ENCODE measurements around the gene EHMT1. TPM values are rescaled to one million over a fixed set of nuclear protein-coding genes. Genes with fewer than 3 reads are reported as not detected.
"Not testable (repeated sequence)": the region's sequence is repeated elsewhere in the genome, so short reads cannot be mapped to it uniquely, and the experiment has no call there.

The EHMT1 gene
- total RNA-seq, 1 experiment from 2014 or later: 112 TPM

DNA sequence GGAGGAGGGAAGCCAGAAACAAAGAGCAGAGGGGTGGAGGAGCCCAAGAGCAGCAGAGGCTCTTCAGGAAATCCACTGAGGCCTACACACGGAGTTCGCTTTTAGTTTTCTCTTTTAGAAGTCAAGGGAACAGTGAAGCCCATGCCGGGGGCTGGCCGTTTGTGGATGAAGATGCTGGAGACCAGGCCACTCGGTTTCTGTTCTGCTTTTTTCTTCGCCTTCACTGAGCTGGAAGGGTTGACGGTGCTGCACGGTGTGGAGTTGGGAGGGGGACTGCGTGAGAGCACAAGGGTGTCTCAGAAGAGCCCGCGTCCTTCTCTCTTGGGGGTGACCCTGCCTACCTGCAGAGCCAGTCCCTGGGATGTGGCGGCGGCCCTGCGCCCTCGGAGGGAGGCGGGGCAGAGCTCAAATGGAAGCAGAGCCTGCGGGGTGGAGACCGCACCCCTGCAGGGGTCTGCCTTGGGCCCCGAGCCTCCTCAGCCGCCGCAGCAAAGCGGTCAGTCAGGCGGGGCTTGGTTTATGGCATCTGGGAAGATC, 190.3 kb downstream of the EHMT1 start:
- Mint-ChIP-seq H3K4me1 (no peaks in the 10 kb centered on the region), H3K27me3 (ENCODE audit: low read depth) (no peaks in the 10 kb centered on the region), H3K27ac (no peak overlapping the region; a peak in 1 of 7 replicates), H3K4me3 (no peak overlapping the region), H3K36me3 (ENCODE audit: insufficient read depth in 1 of 3, low read depth in 3 of 3) (peaks cover 21 to 47% (median 43%) of the 10 kb centered on the region in 3 experiments), H3K9me3 (no peaks in the 10 kb centered on the region)
- Histone ChIP-seq H2BK15ac (ENCODE audit: low read depth, low read length) (no peak overlapping the region), H4K5ac (ENCODE audit: insufficient read length, low read depth, low read length) (no peak overlapping the region), H3K27ac (ENCODE audit: insufficient read length, low read depth, low read length) (no peak overlapping the region), H2BK5ac (ENCODE audit: insufficient read length, low read length) (no peak overlapping the region), H2BK20ac (ENCODE audit: low read depth, low read length, poor library complexity, severe bottlenecking) (no peak overlapping the region), H3K27me3 (ENCODE audit: insufficient read depth, low read length) (no peaks in the 10 kb centered on the region), H3K79me2 (ENCODE audit: insufficient read depth, low read length) (no peaks in the 10 kb centered on the region), H3K23me2 (ENCODE audit: insufficient read length, low read depth, low read length, poor library complexity, severe bottlenecking) (no peaks in the 10 kb centered on the region), H4K8ac (replicated peaks; ENCODE audit: insufficient read length, low read depth, low read length) (no peak overlapping the region), H3K18ac (ENCODE audit: insufficient read length, low read depth, low read length) (no peak overlapping the region), H4K91ac (ENCODE audit: insufficient read length, low read depth, low read length) (no peak overlapping the region), H3K9ac (ENCODE audit: extremely low read depth, insufficient read length, low read length) (no peak overlapping the region), H3K4ac (ENCODE audit: low read depth, low read length) (no peak overlapping the region), H2BK120ac (ENCODE audit: low read depth, low read length, poor library complexity, severe bottlenecking) (no peak overlapping the region), H3K14ac (ENCODE audit: insufficient read depth, low read length) (no peak overlapping the region), H2AFZ (ENCODE audit: low read length) (no peak overlapping the region), H2BK12ac (ENCODE audit: insufficient read length, low read depth, low read length) (no peak overlapping the region), H3K9me3 (ENCODE audit: control insufficient read depth, low read depth, low read length) (no peaks in the 10 kb centered on the region), H3K79me1 (ENCODE audit: insufficient read depth, low read depth, low read length, poor library complexity, severe bottlenecking) (no peaks in the 10 kb centered on the region), H3T11ph (ENCODE audit: low read length) (no peak overlapping the region), H4K20me1 (ENCODE audit: control insufficient read depth, insufficient read depth, insufficient read length) (no peaks in the 10 kb centered on the region), H3K23ac (ENCODE audit: insufficient read length, low read depth, low read length) (no peak overlapping the region), H3K4me2 (ENCODE audit: insufficient read depth, insufficient read length, low read length) (no peak overlapping the region), H3K4me1 (ENCODE audit: insufficient read depth, low read length) (no peaks in the 10 kb centered on the region), H3K56ac (ENCODE audit: insufficient read length, low read depth, low read length) (no peak overlapping the region), H2AK5ac (ENCODE audit: insufficient read length, low read length) (no peak overlapping the region)
- TF ChIP-seq, protein P1, sequence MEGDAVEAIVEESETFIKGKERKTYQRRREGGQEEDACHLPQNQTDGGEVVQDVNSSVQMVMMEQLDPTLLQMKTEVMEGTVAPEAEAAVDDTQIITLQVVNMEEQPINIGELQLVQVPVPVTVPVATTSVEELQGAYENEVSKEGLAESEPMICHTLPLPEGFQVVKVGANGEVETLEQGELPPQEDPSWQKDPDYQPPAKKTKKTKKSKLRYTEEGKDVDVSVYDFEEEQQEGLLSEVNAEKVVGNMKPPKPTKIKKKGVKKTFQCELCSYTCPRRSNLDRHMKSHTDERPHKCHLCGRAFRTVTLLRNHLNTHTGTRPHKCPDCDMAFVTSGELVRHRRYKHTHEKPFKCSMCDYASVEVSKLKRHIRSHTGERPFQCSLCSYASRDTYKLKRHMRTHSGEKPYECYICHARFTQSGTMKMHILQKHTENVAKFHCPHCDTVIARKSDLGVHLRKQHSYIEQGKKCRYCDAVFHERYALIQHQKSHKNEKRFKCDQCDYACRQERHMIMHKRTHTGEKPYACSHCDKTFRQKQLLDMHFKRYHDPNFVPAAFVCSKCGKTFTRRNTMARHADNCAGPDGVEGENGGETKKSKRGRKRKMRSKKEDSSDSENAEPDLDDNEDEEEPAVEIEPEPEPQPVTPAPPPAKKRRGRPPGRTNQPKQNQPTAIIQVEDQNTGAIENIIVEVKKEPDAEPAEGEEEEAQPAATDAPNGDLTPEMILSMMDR (conservative IDR thresholded peaks at IDR 0.05): no peak
- whole genome bisulfite sequencing (ENCODE audit: extremely low coverage, insufficient read length, low lambda C conversion rate): no CpG with 5 or more reads among the region's 23 CpGs
- no peak for DNase-seq

DNA sequence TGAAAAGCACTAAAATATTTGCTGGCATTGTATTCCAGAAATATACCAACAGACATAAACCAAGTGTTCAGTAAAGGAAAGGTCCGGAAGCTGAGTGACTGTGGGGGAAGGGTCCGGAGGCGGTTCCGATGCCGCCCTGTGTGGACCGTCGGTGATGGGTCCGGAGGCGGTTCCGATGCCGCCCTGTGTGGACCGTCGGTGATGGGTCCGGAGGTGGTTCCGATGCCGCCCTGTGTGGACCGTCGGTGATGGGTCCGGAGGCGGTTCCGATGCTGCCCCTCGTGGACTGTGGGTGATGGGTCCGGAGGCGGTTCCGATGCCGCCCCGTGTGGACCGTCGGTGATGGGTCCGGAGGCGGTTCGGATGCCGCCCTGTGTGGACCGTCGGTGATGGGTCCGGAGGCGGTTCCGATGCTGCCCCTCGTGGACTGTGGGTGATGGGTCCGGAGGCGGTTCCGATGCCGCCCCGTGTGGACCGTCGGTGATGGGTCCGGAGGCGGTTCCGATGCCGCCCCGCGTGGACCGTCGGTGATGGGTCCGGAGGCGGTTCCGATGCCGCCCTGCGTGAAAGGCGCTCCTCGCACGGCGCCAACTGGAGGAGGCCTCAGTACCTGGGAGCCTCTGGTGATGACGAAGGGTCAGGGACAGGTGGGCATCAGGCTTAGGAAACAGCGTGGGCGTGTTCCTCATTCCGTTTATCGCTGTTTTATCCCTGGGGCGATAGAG, 191.1 kb downstream of the EHMT1 start:
- not testable (repeated sequence) for H3K9me3 Mint-ChIP-seq; H3K14ac ChIP-seq (ENCODE audit: insufficient read depth, low read length); H2AFZ ChIP-seq (ENCODE audit: low read length); H3K4me3 Mint-ChIP-seq; DNase-seq; H3K56ac ChIP-seq (ENCODE audit: insufficient read length, low read depth, low read length); H3K27ac ChIP-seq (ENCODE audit: insufficient read length, low read depth, low read length); H3K79me2 ChIP-seq (ENCODE audit: insufficient read depth, low read length); H3K79me1 ChIP-seq (ENCODE audit: insufficient read depth, low read depth, low read length, poor library complexity, severe bottlenecking); H4K8ac ChIP-seq (replicated peaks; ENCODE audit: insufficient read length, low read depth, low read length); H4K20me1 ChIP-seq (ENCODE audit: control insufficient read depth, insufficient read depth, insufficient read length); H3K23ac ChIP-seq (ENCODE audit: insufficient read length, low read depth, low read length); H2BK12ac ChIP-seq (ENCODE audit: insufficient read length, low read depth, low read length); H3K18ac ChIP-seq (ENCODE audit: insufficient read length, low read depth, low read length); H2BK15ac ChIP-seq (ENCODE audit: low read depth, low read length); H3K27me3 Mint-ChIP-seq (ENCODE audit: low read depth); H3K4me1 ChIP-seq (ENCODE audit: insufficient read depth, low read length); H3K9ac ChIP-seq (ENCODE audit: extremely low read depth, insufficient read length, low read length); H2AK5ac ChIP-seq (ENCODE audit: insufficient read length, low read length); H3K23me2 ChIP-seq (ENCODE audit: insufficient read length, low read depth, low read length, poor library complexity, severe bottlenecking); H3K27ac Mint-ChIP-seq; H3K4ac ChIP-seq (ENCODE audit: low read depth, low read length); H4K91ac ChIP-seq (ENCODE audit: insufficient read length, low read depth, low read length); H2BK120ac ChIP-seq (ENCODE audit: low read depth, low read length, poor library complexity, severe bottlenecking); H3T11ph ChIP-seq (ENCODE audit: low read length); H2BK5ac ChIP-seq (ENCODE audit: insufficient read length, low read length); H3K4me2 ChIP-seq (ENCODE audit: insufficient read depth, insufficient read length, low read length); H3K9me3 ChIP-seq (ENCODE audit: control insufficient read depth, low read depth, low read length); H3K4me1 Mint-ChIP-seq; H4K5ac ChIP-seq (ENCODE audit: insufficient read length, low read depth, low read length); H3K27me3 ChIP-seq (ENCODE audit: insufficient read depth, low read length); H2BK20ac ChIP-seq (ENCODE audit: low read depth, low read length, poor library complexity, severe bottlenecking)
- peaks cover 24 to 47% (median 43%) of the 10 kb centered on the region in 3 experiments for H3K36me3 Mint-ChIP-seq (ENCODE audit: insufficient read depth in 1 of 3, low read depth in 3 of 3)
- WGBS (ENCODE audit: extremely low coverage, insufficient read length, low lambda C conversion rate): no CpG with 5 or more reads among the region's 69 CpGs

Measured in H9 (cell line).